ENCODE measurements around the gene RND1.

RND1 gene

GRCh38 chr12:48828293-48828692 is 37.4 kb downstream of the RND1 start:
- H3K27me3 Mint-ChIP-seq, result peaks cover 2% of the 10 kb centered on the region
- H3K4me3 Mint-ChIP-seq, result no peak overlapping the region
- intact Hi-C loops (cut with micrococcal nuclease), result no loop called here
- no peaks in the 10 kb centered on the region for H3K9me3 Mint-ChIP-seq
- no peaks in the 10 kb centered on the region for H3K4me1 Mint-ChIP-seq (ENCODE audit: low read depth)
- peaks cover 52% of the 10 kb centered on the region for H3K36me3 Mint-ChIP-seq (ENCODE audit: low read depth)
- no peak overlapping the region for H3K27ac Mint-ChIP-seq

GRCh38 chr12:48827513-48828096 is 38.1 kb downstream of the RND1 start:
- intact Hi-C loops (cut with micrococcal nuclease), result no loop called here
- H3K27me3 Mint-ChIP-seq, result peaks cover 7% of the 10 kb centered on the region
- H3K27ac Mint-ChIP-seq, result no peak overlapping the region
- peaks cover 45% of the 10 kb centered on the region for H3K36me3 Mint-ChIP-seq (ENCODE audit: low read depth)
- no peaks in the 10 kb centered on the region for H3K4me1 Mint-ChIP-seq (ENCODE audit: low read depth)
- H3K9me3 Mint-ChIP-seq, result no peaks in the 10 kb centered on the region
- H3K4me3 Mint-ChIP-seq, result no peak overlapping the region

GRCh38 chr12:48827026-48827425 is 38.6 kb downstream of the RND1 start:
- intact Hi-C loops (cut with micrococcal nuclease), result no loop called here
- Mint-ChIP-seq H3K36me3 (ENCODE audit: low read depth) (peaks cover 39% of the 10 kb centered on the region), H3K27me3 (peaks cover 13% of the 10 kb centered on the region), H3K9me3 (no peaks in the 10 kb centered on the region), H3K4me3 (no peak overlapping the region), H3K4me1 (ENCODE audit: low read depth) (no peaks in the 10 kb centered on the region), H3K27ac (no peak overlapping the region)

GRCh38 chr12:48826209-48826855 is 39.3 kb downstream of the RND1 start:
- Mint-ChIP-seq H3K27ac (no peak overlapping the region), H3K9me3 (no peaks in the 10 kb centered on the region), H3K4me1 (ENCODE audit: low read depth) (no peaks in the 10 kb centered on the region), H3K36me3 (ENCODE audit: low read depth) (peaks cover 32% of the 10 kb centered on the region), H3K4me3 (no peak overlapping the region), H3K27me3 (peaks cover 16% of the 10 kb centered on the region)
- intact Hi-C loops (cut with micrococcal nuclease), result no loop called here

GRCh38 chr12:48824905-48825304 is 40.8 kb downstream of the RND1 start:
- intact Hi-C loops (cut with micrococcal nuclease), result no loop called here

GRCh38 chr12:48824112-48824511 is 41.6 kb downstream of the RND1 start:
- H3K27me3 Mint-ChIP-seq, result peaks cover 32% of the 10 kb centered on the region
- intact Hi-C loops (cut with micrococcal nuclease), result no loop called here
- H3K36me3 Mint-ChIP-seq (ENCODE audit: low read depth), result peaks cover 10% of the 10 kb centered on the region
- no peak overlapping the region for H3K4me3 Mint-ChIP-seq
- peaks cover 2% of the 10 kb centered on the region for H3K4me1 Mint-ChIP-seq (ENCODE audit: low read depth)
- no peak overlapping the region for H3K27ac Mint-ChIP-seq
- no peaks in the 10 kb centered on the region for H3K9me3 Mint-ChIP-seq

More at GRCh38 chr12:48824905-48825304, 40.8 kb downstream of the RND1 start:
- H3K27ac Mint-ChIP-seq, result no peak overlapping the region
- no peaks in the 10 kb centered on the region for H3K9me3 Mint-ChIP-seq
- peaks cover 24% of the 10 kb centered on the region for H3K27me3 Mint-ChIP-seq
- no peaks in the 10 kb centered on the region for H3K4me1 Mint-ChIP-seq (ENCODE audit: low read depth)
- no peak overlapping the region for H3K4me3 Mint-ChIP-seq
- peaks cover 18% of the 10 kb centered on the region for H3K36me3 Mint-ChIP-seq (ENCODE audit: low read depth)

GRCh38 chr12:48823281-48823680 is 42.4 kb downstream of the RND1 start:
- intact Hi-C loops (cut with micrococcal nuclease), result no loop called here
- H3K4me1 Mint-ChIP-seq (ENCODE audit: low read depth), result peaks cover 7% of the 10 kb centered on the region
- peaks cover 38% of the 10 kb centered on the region for H3K27me3 Mint-ChIP-seq
- H3K36me3 Mint-ChIP-seq (ENCODE audit: low read depth), result peaks cover 2% of the 10 kb centered on the region
- no peak overlapping the region for H3K27ac Mint-ChIP-seq
- H3K4me3 Mint-ChIP-seq, result no peak overlapping the region
- no peaks in the 10 kb centered on the region for H3K9me3 Mint-ChIP-seq

- Mint-ChIP-seq H3K27me3 (peaks cover 43% of the 10 kb centered on the region), H3K9me3 (no peaks in the 10 kb centered on the region), H3K4me3 (no peak overlapping the region), H3K27ac (no peak overlapping the region), H3K36me3 (ENCODE audit: low read depth) (no peaks in the 10 kb centered on the region), H3K4me1 (ENCODE audit: low read depth) (peaks cover 12% of the 10 kb centered on the region)
- intact Hi-C loops (cut with micrococcal nuclease), result no loop called here
These were observed 43.0 kb downstream of the RND1 start for GRCh38 chr12:48822711-48823110.

- no peak overlapping the region for H3K27ac Mint-ChIP-seq
- intact Hi-C loops (cut with micrococcal nuclease), result no loop called here
- H3K36me3 Mint-ChIP-seq (ENCODE audit: low read depth), result no peaks in the 10 kb centered on the region
- no peaks in the 10 kb centered on the region for H3K9me3 Mint-ChIP-seq
- H3K27me3 Mint-ChIP-seq, result peaks cover 49% of the 10 kb centered on the region
- peaks cover 18% of the 10 kb centered on the region for H3K4me1 Mint-ChIP-seq (ENCODE audit: low read depth)
- no peak overlapping the region for H3K4me3 Mint-ChIP-seq
These were observed 43.5 kb downstream of the RND1 start for GRCh38 chr12:48822139-48822538.

GRCh38 chr12:48819986-48820725 is 45.5 kb downstream of the RND1 start:
- Mint-ChIP-seq H3K4me1 (ENCODE audit: low read depth) (peaks cover 35% of the 10 kb centered on the region), H3K27ac (no peak overlapping the region), H3K36me3 (ENCODE audit: low read depth) (no peaks in the 10 kb centered on the region), H3K27me3 (peaks cover 63% of the 10 kb centered on the region), H3K9me3 (no peaks in the 10 kb centered on the region), H3K4me3 (no peak overlapping the region)
- intact Hi-C loops (cut with micrococcal nuclease), result no loop called here

- intact Hi-C loops (cut with micrococcal nuclease), result no loop called here
- H3K4me1 Mint-ChIP-seq (ENCODE audit: low read depth), result peaks cover 44% of the 10 kb centered on the region
- no peaks in the 10 kb centered on the region for H3K36me3 Mint-ChIP-seq (ENCODE audit: low read depth)
- H3K27ac Mint-ChIP-seq, result no peak overlapping the region
- no peaks in the 10 kb centered on the region for H3K9me3 Mint-ChIP-seq
- peak overlapping the region; percentile 81 for H3K4me3 Mint-ChIP-seq
- peaks cover 67% of the 10 kb centered on the region for H3K27me3 Mint-ChIP-seq
These were observed 46.7 kb downstream of the RND1 start for GRCh38 chr12:48818831-48819590.

GRCh38 chr12:48817873-48818830 is 47.5 kb downstream of the RND1 start, which contains the start of gene CACNB3:
CACNB3 (plus strand) TSS chr12:48818496; CDS start chr12:48818930, 434 bp downstream.
- H3K4me1 Mint-ChIP-seq (ENCODE audit: low read depth), result peaks cover 49% of the 10 kb centered on the region
- no peaks in the 10 kb centered on the region for H3K9me3 Mint-ChIP-seq
- intact Hi-C loops (cut with micrococcal nuclease), result no loop called here
- H3K36me3 Mint-ChIP-seq (ENCODE audit: low read depth), result no peaks in the 10 kb centered on the region
- peak within 1 kb of the TSS; percentile 81 for H3K4me3 Mint-ChIP-seq
- H3K27me3 Mint-ChIP-seq, result peaks cover 68% of the 10 kb centered on the region
- H3K27ac Mint-ChIP-seq, result no peak within 1 kb of the TSS

All from dendritic cell treated with granulocyte-macrophage colony-stimulating factor and Interleukin-4, amounts not matched to agents 40 ng/mL and 50 ng/mL, for 4 days (primary cell).